Esophagus squamous epithelium (tissue), 5 donors: ENCODE data around the gene NBDY. TPM values are rescaled to one million over a fixed set of nuclear protein-coding genes. Genes with fewer than 3 reads are reported as not detected.
"Not testable (repeated sequence)": the region's sequence is repeated elsewhere in the genome, so short reads cannot be mapped to it uniquely, and the experiment has no call there.

Experiments used
- DNase-seq: peaks from one replicate; lab custom pipeline; 2025; lab: John Stamatoyannopoulos, UW
- H3K27ac ChIP-seq, 4 donors: fragments of 200-600 bp; sonication (generic); one replicate each; pipeline ENCODE4 v1.5.1; 2016 to 2019; ENCODE audit warnings: mild to moderate bottlenecking in 1 of 4
- H3K27me3 ChIP-seq, 4 donors: fragments of 200-600 bp; sonication (generic); 1 replicate in 3 of 4; 2 replicates in 1 of 4; pipeline versions ENCODE4 v1.5.1 to v1.6.0; 2017 to 2021; ENCODE audit warnings: antibody characterized with exemption in 1 of 4
- H3K36me3 ChIP-seq, 3 donors: fragments of 200-600 bp; sonication (generic); one replicate each; pipeline ENCODE4 v1.5.1; 2016 to 2019
- H3K4me1 ChIP-seq, 3 donors: fragments of 200-600 bp; sonication (generic); one replicate each; pipeline ENCODE4 v1.5.1; 2017 to 2019
- H3K4me3 ChIP-seq, 4 donors: fragments of 200-600 bp; sonication (generic); 1 replicate in 3 of 4; 2 replicates in 1 of 4; pipeline ENCODE4 v1.5.1; 2016 to 2019; ENCODE audit warnings: mild to moderate bottlenecking in 2 of 4, moderate library complexity in 1 of 4
- H3K9me3 ChIP-seq, 3 donors: fragments of 200-600 bp; sonication (generic); one replicate each; pipeline ENCODE4 v1.5.1; 2016 to 2019
- CTCF ChIP-seq, 6 experiments: fragments of 450-650 bp in 4 of 6; fragments of 200-600 bp in 2 of 6; sonication (generic) in 2 of 6; IDR thresholded peaks; one replicate each; pipeline ENCODE4 v1.5.1; 2016 to 2019; ENCODE audit warnings: antibody characterized with exemption in 6 of 6, mild to moderate bottlenecking in 4 of 6, moderate library complexity in 4 of 6
- POLR2A ChIP-seq, 4 donors: fragments of 450-650 bp; IDR thresholded peaks; one replicate each; pipeline ENCODE4 v1.6.1; 2017; ENCODE audit warnings: antibody characterized with exemption in 4 of 4, mild to moderate bottlenecking in 4 of 4, moderate library complexity in 3 of 4
- WGBS, 2 donors: methylation state at CpG; one replicate each; pipeline ENCODE4 v1.1.5; 2018; 5-methylcytosine and 5-hydroxymethylcytosine counted together
- intact Hi-C: fragments of 100-400 bp; cut with DNase I; formaldehyde crosslinking; loops from one replicate; pipeline ENCODE4 v1.15.0; 2022
- total RNA-seq, 4 donors: library from RNA; depleted of rRNA; stranded (reverse); fragments of >200 nt; gene quantifications; one replicate each; pipeline ENCODE4 v1.1.0, GENCODE V29; 2016
- donor health status: DM: yes; HTN: yes; CAD: no.

NBDY gene
- 10 to 100 TPM in 2 of 4 donors, 1 to 10 TPM in 2; 8.3 to 17.7 (median 10.8) TPM for total RNA-seq

DNA sequence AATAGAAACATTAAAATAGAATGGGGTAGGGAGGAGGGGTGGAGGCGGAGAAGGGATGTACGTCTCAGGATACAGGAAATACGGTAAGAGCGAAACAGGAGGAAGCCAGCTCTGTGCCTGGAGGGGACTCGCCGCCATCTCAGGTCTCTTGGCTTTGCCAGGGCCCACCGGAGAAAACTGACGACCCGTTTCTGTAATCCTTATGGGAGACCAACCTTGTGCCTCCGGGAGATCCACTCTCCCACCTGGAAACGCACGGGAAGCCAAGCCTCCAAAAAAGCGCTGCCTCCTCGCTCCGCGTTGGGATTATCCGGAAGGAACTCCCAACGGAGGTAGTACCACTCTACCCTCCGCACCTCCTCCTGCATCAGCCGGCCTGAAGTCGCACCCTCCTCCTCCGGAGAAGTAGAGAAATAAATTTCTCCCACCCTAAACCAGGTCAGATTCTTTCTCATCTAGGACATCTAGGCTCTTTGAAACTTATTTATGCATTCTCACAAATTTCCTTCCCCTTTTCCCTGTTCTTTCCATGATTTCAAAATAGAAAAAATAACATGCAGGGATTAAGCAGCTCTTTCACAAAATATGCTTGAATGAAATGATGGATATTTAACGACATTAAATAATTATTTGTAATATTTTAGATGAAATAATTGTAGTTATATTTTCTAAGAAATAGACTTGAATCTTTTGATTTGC lies at the start of gene NBDY:
Gene NBDY (plus strand): TSS at position 92 of the 699 bp plus-strand sequence. CDS start 111 bp downstream, at position 203.
- intact Hi-C loops, result no loop called here

DNA sequence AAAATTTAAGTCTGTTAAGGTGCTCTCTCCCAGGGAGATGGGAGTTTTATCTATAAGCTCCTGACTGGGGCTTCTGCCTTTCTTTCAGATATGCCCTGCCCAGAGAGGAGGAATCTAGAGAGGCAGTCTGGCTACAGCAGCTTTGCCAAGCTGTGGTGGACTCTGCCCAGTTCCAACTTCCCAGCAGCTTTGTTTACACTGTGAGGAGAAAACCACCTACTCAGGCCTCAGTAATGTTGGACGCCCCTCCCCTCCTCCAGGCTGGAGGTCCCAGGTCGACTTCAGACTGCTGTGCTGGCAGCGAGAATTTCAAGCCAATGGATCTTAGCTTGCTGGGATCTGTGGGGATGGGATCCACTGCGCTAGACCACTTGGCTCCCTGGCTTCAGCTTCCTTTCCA lies 24.5 kb upstream of the NBDY start:
- H3K9me3 ChIP-seq, intact Hi-C loops, H3K36me3 ChIP-seq, H3K4me1 ChIP-seq, H3K4me3 ChIP-seq, H3K27me3 ChIP-seq, H3K27ac ChIP-seq, DNase-seq: not testable (repeated sequence)
- WGBS, 2 donors, result 65% methylated on average over 4 of the region's 4 CpGs; no CpG with 5 or more reads in 1 of the 2 donors

More for the DNA sequence above, at the start of gene NBDY:
- Histone ChIP-seq H3K27ac (peak within 1 kb of the TSS; percentile 62 to 85 (median 80)), H3K4me3 (peak within 1 kb of the TSS; percentile 40 to 70 (median 61)), H3K4me1 (peaks cover 0 to 26% (median 3%) of the 10 kb centered on the region in 3 donors), H3K36me3 (no peaks in the 10 kb centered on the region), H3K9me3 (no peaks in the 10 kb centered on the region), H3K27me3 (no peaks in the 10 kb centered on the region)
- TF ChIP-seq POLR2A (IDR thresholded peaks at IDR 0.05) (peak in 1 of 4 donors; percentile 45), CTCF (IDR thresholded peaks at IDR 0.05) (no peak)
- no peak for DNase-seq
- WGBS, 2 donors, result 0 to 24% methylated on average over 16 to 23 of the region's 23 CpGs

DNA sequence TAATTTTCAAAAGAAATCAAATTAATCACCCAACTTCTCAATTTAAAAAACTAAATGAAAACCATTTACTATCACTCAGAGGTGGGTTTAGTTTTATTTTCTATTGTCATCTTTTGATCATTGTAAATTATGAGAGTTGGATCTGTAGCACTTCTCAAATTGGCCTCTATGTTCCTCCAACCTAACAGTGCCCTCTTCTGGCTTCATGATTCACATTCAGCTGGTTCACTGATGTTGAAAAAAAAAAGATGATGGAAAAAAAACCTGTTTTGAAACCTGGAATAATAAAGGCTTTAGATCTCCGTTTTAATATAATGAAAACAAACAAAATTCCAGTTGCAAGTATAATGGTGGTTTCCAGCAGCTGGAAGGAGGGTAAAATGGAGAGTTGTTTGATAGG lies 2.4 kb upstream of the NBDY start:
- Histone ChIP-seq H3K4me1 (peaks cover 0 to 18% (median 3%) of the 10 kb centered on the region in 3 donors), H3K9me3 (no peaks in the 10 kb centered on the region), H3K27ac (no peak overlapping the region), H3K4me3 (no peak overlapping the region), H3K27me3 (no peaks in the 10 kb centered on the region), H3K36me3 (no peaks in the 10 kb centered on the region)
- no peak for DNase-seq
- intact Hi-C loops, result no loop called here
- no peak for TF ChIP-seq POLR2A (IDR thresholded peaks at IDR 0.05)
- peak; percentile 27 to 55 (median 47) for TF ChIP-seq CTCF (IDR thresholded peaks at IDR 0.05)
- 0% methylated on average over 1 of the region's 1 CpG for WGBS, 2 donors

DNA sequence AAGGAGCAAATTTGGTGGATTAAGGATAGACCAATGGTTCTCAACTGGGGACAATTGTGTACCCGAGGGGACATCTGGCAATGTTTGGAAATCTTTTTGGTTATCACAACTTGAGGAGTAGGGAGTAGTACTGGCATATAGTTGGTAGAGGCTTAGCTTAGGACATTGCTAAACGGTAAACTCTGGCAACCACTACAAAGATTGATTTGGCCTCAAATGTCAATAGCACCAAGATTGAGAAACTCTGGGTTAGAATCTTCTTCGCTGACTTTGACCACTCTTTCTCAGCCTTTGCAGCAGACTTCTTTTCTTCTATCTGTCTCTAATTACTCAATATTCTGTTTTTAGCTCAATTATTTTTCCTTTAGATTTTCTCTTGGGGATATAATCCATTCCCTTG lies 1.5 kb upstream of the NBDY start:
- H3K4me1 ChIP-seq, result peaks cover 0 to 26% (median 3%) of the 10 kb centered on the region in 3 donors
- WGBS, 2 donors, result 62 to 68% methylated on average over 3 of the region's 3 CpGs
- H3K27ac ChIP-seq, result no peak overlapping the region
- no peak for DNase-seq
- H3K4me3 ChIP-seq, result no peak overlapping the region
- no peaks in the 10 kb centered on the region for H3K27me3 ChIP-seq
- intact Hi-C loops, result no loop called here
- H3K36me3 ChIP-seq, result no peaks in the 10 kb centered on the region
- H3K9me3 ChIP-seq, result no peaks in the 10 kb centered on the region
- TF ChIP-seq POLR2A (IDR thresholded peaks at IDR 0.05) (no peak), CTCF (IDR thresholded peaks at IDR 0.05) (no peak)

DNA sequence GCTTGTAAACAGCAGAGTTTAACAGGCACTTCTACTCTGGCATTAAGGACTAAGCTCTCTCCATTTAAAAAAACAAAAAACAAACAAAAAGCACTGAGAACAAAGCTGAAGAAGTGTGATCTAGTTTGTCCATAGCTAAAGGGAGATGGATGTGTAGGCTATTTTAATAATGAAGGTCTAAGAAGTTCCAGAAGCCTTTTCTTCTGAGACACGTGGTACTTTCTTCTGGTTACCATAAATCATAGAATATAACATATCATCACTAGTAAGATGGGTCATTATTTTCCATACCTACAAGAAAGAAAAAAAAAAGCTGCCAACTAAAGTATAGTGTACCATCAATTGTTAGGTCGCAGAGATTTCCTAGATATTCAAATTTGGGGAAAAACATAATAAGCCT lies 722 bp upstream of the NBDY start:
- Histone ChIP-seq H3K27me3 (no peaks in the 10 kb centered on the region), H3K4me3 (peak overlapping the region in 3 of 4 donors; percentile 61 to 70 (median 61)), H3K4me1 (peaks cover 0 to 26% (median 3%) of the 10 kb centered on the region in 3 donors), H3K36me3 (no peaks in the 10 kb centered on the region), H3K9me3 (no peaks in the 10 kb centered on the region), H3K27ac (peak overlapping the region in 1 of 4 donors; percentile 85)
- intact Hi-C loops, result no loop called here
- 18% methylated on average over 2 of the region's 2 CpGs for WGBS, 2 donors
- DNase-seq, result no peak
- TF ChIP-seq CTCF (IDR thresholded peaks at IDR 0.05), result no peak
- TF ChIP-seq POLR2A (IDR thresholded peaks at IDR 0.05), result no peak
